ENCODE results near the gene UBE2U.

GRCh38 chr1:64236541-64236954 is 33.1 kb downstream of the UBE2U start:
- TF ChIP-seq CTCF (IDR thresholded peaks at IDR 0.05; ENCODE audit: control extremely low read depth in 1 of 3, insufficient read depth in 1 of 3, low read depth in 1 of 3, low read length in 3 of 3) (no peak), CREB1 (IDR thresholded peaks at IDR 0.05) (no peak), POLR2AphosphoS5 (IDR thresholded peaks at IDR 0.05; ENCODE audit: low read depth, low read length) (no peak), NRF1 (IDR thresholded peaks at IDR 0.05; ENCODE audit: low read depth, low read length) (no peak), TCF12 (IDR thresholded peaks at IDR 0.05; ENCODE audit: low read depth, low read length) (no peak), POLR2A (IDR thresholded peaks at IDR 0.05; ENCODE audit: control extremely low read depth in 1 of 2, low read depth in 2 of 2, low read length in 2 of 2) (no peak), RFX5 (IDR thresholded peaks at IDR 0.05; ENCODE audit: borderline replicate concordance, low read depth, low read length) (no peak), JUN (IDR thresholded peaks at IDR 0.05; ENCODE audit: low read depth, low read length) (no peak), EP300 (IDR thresholded peaks at IDR 0.05; ENCODE audit: borderline replicate concordance in 1 of 2, low read depth in 2 of 2, low read length in 2 of 2) (no peak), YY1 (IDR thresholded peaks at IDR 0.05; ENCODE audit: low read depth, low read length) (no peak), EGR1 (IDR thresholded peaks at IDR 0.05; ENCODE audit: borderline replicate concordance, low read depth, low read length) (no peak)
